Smooth muscle cell (in vitro differentiated cells): Measurements from ENCODE around the gene MYH15. TPM values are rescaled to one million over a fixed set of nuclear protein-coding genes. Genes with fewer than 3 reads are reported as not detected.

Experiments
- DNase-seq: peaks from one replicate; lab custom pipeline; 2025; ENCODE audit not compliant: unreplicated experiment; lab: John Stamatoyannopoulos, UW
- H2AFZ ChIP-seq: fragments of 200-600 bp; sonication (generic); 2 replicates; pipeline ENCODE4 v1.6.0; 2016; ENCODE audit warnings: antibody characterized with exemption, low read depth, mild to moderate bottlenecking
- H3F3A ChIP-seq: fragments of 200-600 bp; sonication (generic); 2 replicates; pipeline ENCODE4 v1.6.0; 2017; ENCODE audit warnings: antibody characterized with exemption, low read depth
- H3K27ac ChIP-seq: fragments of 200-600 bp; sonication (generic); 2 replicates; pipeline ENCODE4 v1.5.1; 2016; ENCODE audit warnings: low read depth, mild to moderate bottlenecking
- H3K27me3 ChIP-seq: fragments of 200-600 bp; sonication (generic); 2 replicates; pipeline ENCODE4 v1.6.1; 2016; ENCODE audit warnings: low read depth, mild to moderate bottlenecking
- H3K36me3 ChIP-seq: fragments of 200-600 bp; sonication (generic); 2 replicates; pipeline ENCODE4 v1.5.1; 2016; ENCODE audit warnings: low read depth
- H3K4me1 ChIP-seq: fragments of 200-600 bp; sonication (generic); 2 replicates; pipeline ENCODE4 v1.5.1; 2016; ENCODE audit warnings: low read depth
- H3K4me2 ChIP-seq: fragments of 200-600 bp; sonication (generic); 2 replicates; pipeline ENCODE4 v1.6.0; 2016; ENCODE audit warnings: mild to moderate bottlenecking
- H3K4me3 ChIP-seq: fragments of 200-600 bp; sonication (generic); 2 replicates; pipeline ENCODE4 v1.5.1; 2016; ENCODE audit warnings: mild to moderate bottlenecking
- H3K79me2 ChIP-seq: fragments of 200-600 bp; sonication (generic); 2 replicates; pipeline ENCODE4 v1.6.0; 2016; ENCODE audit warnings: low read depth, mild to moderate bottlenecking
- H3K9ac ChIP-seq: fragments of 200-600 bp; sonication (generic); 2 replicates; pipeline ENCODE4 v1.6.0; 2016; ENCODE audit warnings: low read depth
- H3K9me3 ChIP-seq: fragments of 200-600 bp; sonication (generic); replicated peaks from 2 replicates; pipeline ENCODE4 v1.5.1; 2016; ENCODE audit warnings: low read depth
- H4K20me1 ChIP-seq: fragments of 200-600 bp; sonication (generic); 2 replicates; pipeline ENCODE4 v1.6.0; 2016; ENCODE audit warnings: low read depth
- whole genome bisulfite sequencing: methylation state at CpG from one replicate; pipeline ENCODE4 v1.1.7; 2016; ENCODE audit warnings: low lambda C conversion rate; 5-methylcytosine and 5-hydroxymethylcytosine counted together
- polyA plus RNA-seq: library from polyadenylated mRNA; unstranded; fragments of >200 nt; fragmentation: Nextera tagmentation; extraction: Ambion mirVana; gene quantifications from 2 replicates; pipeline ENCODE4 v1.2.1, GENCODE V29; 2016
- total RNA-seq: library from RNA; depleted of rRNA; stranded (reverse); fragments of >200 nt; gene quantifications from 2 replicates; pipeline ENCODE4 v1.2.3, GENCODE V29; 2014
- TF ChIP-seq, protein P1 (sequence below): fragments of 200-600 bp; sonication (generic); IDR thresholded peaks from 2 replicates; pipeline ENCODE4 v1.5.1; 2017; ENCODE audit warnings: borderline replicate concordance, mild to moderate bottlenecking, antibody characterized with exemption; ENCODE audit not compliant: insufficient read depth, poor library complexity, severe bottlenecking

The MYH15 gene
- total and polyA plus RNA-seq, 2 experiments from 2014 or later, result 0.18 TPM; not detected in 1

GRCh38 chr3:108527817-108528216 is 17.4 kb upstream of the MYH15 start:
- TF ChIP-seq, protein P1, sequence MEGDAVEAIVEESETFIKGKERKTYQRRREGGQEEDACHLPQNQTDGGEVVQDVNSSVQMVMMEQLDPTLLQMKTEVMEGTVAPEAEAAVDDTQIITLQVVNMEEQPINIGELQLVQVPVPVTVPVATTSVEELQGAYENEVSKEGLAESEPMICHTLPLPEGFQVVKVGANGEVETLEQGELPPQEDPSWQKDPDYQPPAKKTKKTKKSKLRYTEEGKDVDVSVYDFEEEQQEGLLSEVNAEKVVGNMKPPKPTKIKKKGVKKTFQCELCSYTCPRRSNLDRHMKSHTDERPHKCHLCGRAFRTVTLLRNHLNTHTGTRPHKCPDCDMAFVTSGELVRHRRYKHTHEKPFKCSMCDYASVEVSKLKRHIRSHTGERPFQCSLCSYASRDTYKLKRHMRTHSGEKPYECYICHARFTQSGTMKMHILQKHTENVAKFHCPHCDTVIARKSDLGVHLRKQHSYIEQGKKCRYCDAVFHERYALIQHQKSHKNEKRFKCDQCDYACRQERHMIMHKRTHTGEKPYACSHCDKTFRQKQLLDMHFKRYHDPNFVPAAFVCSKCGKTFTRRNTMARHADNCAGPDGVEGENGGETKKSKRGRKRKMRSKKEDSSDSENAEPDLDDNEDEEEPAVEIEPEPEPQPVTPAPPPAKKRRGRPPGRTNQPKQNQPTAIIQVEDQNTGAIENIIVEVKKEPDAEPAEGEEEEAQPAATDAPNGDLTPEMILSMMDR, result no peak
- Histone ChIP-seq H3K9ac (no peak overlapping the region), H3K4me2 (peak overlapping the region; percentile 54), H3F3A (peaks cover 3% of the 10 kb centered on the region), H3K4me1 (peaks cover 26% of the 10 kb centered on the region), H4K20me1 (no peaks in the 10 kb centered on the region), H3K36me3 (no peaks in the 10 kb centered on the region), H3K79me2 (no peaks in the 10 kb centered on the region), H3K4me3 (no peak overlapping the region), H3K27ac (peak overlapping the region; percentile 78), H2AFZ (no peak overlapping the region), H3K27me3 (no peaks in the 10 kb centered on the region), H3K9me3 (no peaks in the 10 kb centered on the region)
- 90% methylated on average over 2 of the region's 2 CpGs for WGBS
- DNase-seq, result no peak

- Histone ChIP-seq H3K36me3 (no peaks in the 10 kb centered on the region), H3K9ac (no peak overlapping the region), H3K27me3 (no peaks in the 10 kb centered on the region), H3K27ac (peak overlapping the region; percentile 78), H3K4me2 (peak overlapping the region; percentile 54), H3K79me2 (no peaks in the 10 kb centered on the region), H2AFZ (peak overlapping the region; percentile 18), H3K4me1 (peaks cover 26% of the 10 kb centered on the region), H3K4me3 (no peak overlapping the region), H4K20me1 (no peaks in the 10 kb centered on the region), H3K9me3 (no peaks in the 10 kb centered on the region), H3F3A (peaks cover 3% of the 10 kb centered on the region)
- TF ChIP-seq, protein P1, result no peak
- no peak for DNase-seq
Observed at GRCh38 chr3:108527109-108527508, 16.7 kb upstream of the MYH15 start.

DNA sequence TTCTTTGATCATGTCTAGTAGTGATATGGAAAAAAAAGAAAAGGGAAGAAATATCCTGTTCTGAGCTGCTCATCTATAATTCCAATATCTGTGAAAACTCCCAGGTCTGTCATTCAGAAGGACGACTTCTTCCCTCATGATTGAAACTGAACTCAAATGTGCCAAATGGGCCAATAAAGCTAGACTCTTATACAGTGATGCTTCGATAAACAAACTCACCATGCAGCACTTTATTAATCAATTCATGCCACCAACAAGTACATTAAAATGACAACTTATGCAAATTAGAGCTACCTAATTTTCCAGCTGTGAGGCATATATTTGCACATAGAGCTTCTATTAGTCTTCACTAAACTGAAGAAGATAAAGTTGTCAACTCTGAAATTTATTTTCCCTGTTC is 15.6 kb upstream of the MYH15 start:
- H3K79me2 ChIP-seq, result no peaks in the 10 kb centered on the region
- no peak overlapping the region for H3K4me2 ChIP-seq
- 87% methylated on average over 2 of the region's 2 CpGs for WGBS
- peaks cover 3% of the 10 kb centered on the region for H3F3A ChIP-seq
- no peak overlapping the region for H3K4me3 ChIP-seq
- no peaks in the 10 kb centered on the region for H3K27me3 ChIP-seq
- H4K20me1 ChIP-seq, result no peaks in the 10 kb centered on the region
- no peak overlapping the region for H2AFZ ChIP-seq
- no peak overlapping the region for H3K27ac ChIP-seq
- H3K4me1 ChIP-seq, result peaks cover 26% of the 10 kb centered on the region
- H3K9me3 ChIP-seq, result no peaks in the 10 kb centered on the region
- TF ChIP-seq, protein P1, result no peak
- H3K36me3 ChIP-seq, result no peaks in the 10 kb centered on the region
- no peak overlapping the region for H3K9ac ChIP-seq
- no peak for DNase-seq

DNA sequence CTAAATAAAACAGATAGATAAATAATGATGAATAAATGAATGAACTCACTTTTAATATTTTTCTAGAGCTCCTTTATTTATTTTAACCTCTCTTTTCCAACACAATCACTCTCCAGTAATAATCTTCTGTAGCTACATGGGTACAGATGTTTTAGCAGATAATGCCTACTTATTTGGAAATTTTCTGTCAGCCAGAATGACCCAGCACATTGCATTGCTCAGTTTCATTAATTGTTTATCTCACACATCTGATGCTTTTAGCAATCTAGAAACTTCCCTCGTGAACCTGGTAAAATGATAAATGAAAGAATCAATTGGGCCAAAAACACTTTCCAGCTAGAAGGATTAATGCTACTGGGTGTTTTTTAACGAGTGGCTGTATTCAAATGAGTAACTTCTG is 14.9 kb upstream of the MYH15 start:
- no peaks in the 10 kb centered on the region for H3K9me3 ChIP-seq
- no peaks in the 10 kb centered on the region for H3K27me3 ChIP-seq
- H2AFZ ChIP-seq, result no peak overlapping the region
- H3K4me3 ChIP-seq, result no peak overlapping the region
- TF ChIP-seq, protein P1, result no peak
- WGBS, result 94% methylated on average over 2 of the region's 2 CpGs
- no peak overlapping the region for H3K4me2 ChIP-seq
- H3K27ac ChIP-seq, result no peak overlapping the region
- DNase-seq, result no peak
- H3K9ac ChIP-seq, result no peak overlapping the region
- H3K79me2 ChIP-seq, result no peaks in the 10 kb centered on the region
- H3K36me3 ChIP-seq, result no peaks in the 10 kb centered on the region
- peaks cover 26% of the 10 kb centered on the region for H3K4me1 ChIP-seq
- H3F3A ChIP-seq, result peaks cover 3% of the 10 kb centered on the region
- H4K20me1 ChIP-seq, result no peaks in the 10 kb centered on the region
